ENCODE results near the gene CDH12.

The CDH12 gene

GRCh38 chr5:22678886-22679285, 174.3 kb downstream of the CDH12 start:
- TF ChIP-seq ZBTB7A (IDR thresholded peaks at IDR 0.05; ENCODE audit: low read depth) (no peak), EP300 (IDR thresholded peaks at IDR 0.05; ENCODE audit: borderline replicate concordance) (no peak), FOXM1 (IDR thresholded peaks at IDR 0.05; ENCODE audit: borderline replicate concordance, low read depth) (no peak), TCF12 (IDR thresholded peaks at IDR 0.05; ENCODE audit: low read depth) (no peak), CREB1 (IDR thresholded peaks at IDR 0.05; ENCODE audit: low read depth) (no peak)
- TF ChIP-seq, protein P1, sequence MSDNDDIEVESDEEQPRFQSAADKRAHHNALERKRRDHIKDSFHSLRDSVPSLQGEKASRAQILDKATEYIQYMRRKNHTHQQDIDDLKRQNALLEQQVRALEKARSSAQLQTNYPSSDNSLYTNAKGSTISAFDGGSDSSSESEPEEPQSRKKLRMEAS (IDR thresholded peaks at IDR 0.05), result no peak

- no peak for TF ChIP-seq FOXM1 (IDR thresholded peaks at IDR 0.05; ENCODE audit: borderline replicate concordance, low read depth)
- TF ChIP-seq EP300 (IDR thresholded peaks at IDR 0.05; ENCODE audit: borderline replicate concordance), result no peak
- TF ChIP-seq YY1 (IDR thresholded peaks at IDR 0.05; ENCODE audit: low read depth), result no peak
- no peak for TF ChIP-seq RAD21 (IDR thresholded peaks at IDR 0.05; ENCODE audit: low read depth)
- no peak for TF ChIP-seq NFIC (IDR thresholded peaks at IDR 0.05)
- TF ChIP-seq EGR1 (IDR thresholded peaks at IDR 0.05), result no peak
Measured at GRCh38 chr5:22673131-22673530, 180.0 kb downstream of the CDH12 start.

DNA sequence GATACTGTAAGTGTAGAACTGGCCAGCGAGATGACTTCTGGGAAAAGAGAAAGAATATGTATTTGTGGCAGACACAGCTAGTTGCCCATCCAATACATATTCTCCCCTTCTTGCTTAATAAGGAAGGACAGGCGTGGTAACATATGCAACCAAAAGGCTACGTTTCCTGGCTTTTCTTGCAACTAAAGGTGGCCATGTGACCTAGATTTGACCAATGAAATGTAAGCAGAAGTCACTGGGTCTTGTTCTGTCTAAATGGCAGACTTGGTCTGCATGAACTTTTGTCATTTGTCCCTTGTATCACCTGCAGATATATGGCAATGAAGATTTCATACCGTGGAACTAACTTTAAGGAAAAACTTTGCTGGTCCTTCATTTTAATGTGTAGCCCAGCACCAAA, 183.8 kb downstream of the CDH12 start:
- peak; percentile 49 for TF ChIP-seq USF1 (IDR thresholded peaks at IDR 0.05)
- TF ChIP-seq, protein P1 (IDR thresholded peaks at IDR 0.05), result no peak
- no peak for TF ChIP-seq RAD21 (IDR thresholded peaks at IDR 0.05; ENCODE audit: low read depth)
- TF ChIP-seq CEBPB (IDR thresholded peaks at IDR 0.05), result no peak
- TF ChIP-seq, protein P2, sequence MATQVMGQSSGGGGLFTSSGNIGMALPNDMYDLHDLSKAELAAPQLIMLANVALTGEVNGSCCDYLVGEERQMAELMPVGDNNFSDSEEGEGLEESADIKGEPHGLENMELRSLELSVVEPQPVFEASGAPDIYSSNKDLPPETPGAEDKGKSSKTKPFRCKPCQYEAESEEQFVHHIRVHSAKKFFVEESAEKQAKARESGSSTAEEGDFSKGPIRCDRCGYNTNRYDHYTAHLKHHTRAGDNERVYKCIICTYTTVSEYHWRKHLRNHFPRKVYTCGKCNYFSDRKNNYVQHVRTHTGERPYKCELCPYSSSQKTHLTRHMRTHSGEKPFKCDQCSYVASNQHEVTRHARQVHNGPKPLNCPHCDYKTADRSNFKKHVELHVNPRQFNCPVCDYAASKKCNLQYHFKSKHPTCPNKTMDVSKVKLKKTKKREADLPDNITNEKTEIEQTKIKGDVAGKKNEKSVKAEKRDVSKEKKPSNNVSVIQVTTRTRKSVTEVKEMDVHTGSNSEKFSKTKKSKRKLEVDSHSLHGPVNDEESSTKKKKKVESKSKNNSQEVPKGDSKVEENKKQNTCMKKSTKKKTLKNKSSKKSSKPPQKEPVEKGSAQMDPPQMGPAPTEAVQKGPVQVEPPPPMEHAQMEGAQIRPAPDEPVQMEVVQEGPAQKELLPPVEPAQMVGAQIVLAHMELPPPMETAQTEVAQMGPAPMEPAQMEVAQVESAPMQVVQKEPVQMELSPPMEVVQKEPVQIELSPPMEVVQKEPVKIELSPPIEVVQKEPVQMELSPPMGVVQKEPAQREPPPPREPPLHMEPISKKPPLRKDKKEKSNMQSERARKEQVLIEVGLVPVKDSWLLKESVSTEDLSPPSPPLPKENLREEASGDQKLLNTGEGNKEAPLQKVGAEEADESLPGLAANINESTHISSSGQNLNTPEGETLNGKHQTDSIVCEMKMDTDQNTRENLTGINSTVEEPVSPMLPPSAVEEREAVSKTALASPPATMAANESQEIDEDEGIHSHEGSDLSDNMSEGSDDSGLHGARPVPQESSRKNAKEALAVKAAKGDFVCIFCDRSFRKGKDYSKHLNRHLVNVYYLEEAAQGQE (IDR thresholded peaks at IDR 0.05; ENCODE audit: low read depth), result no peak
- no peak for TF ChIP-seq EP300 (IDR thresholded peaks at IDR 0.05; ENCODE audit: borderline replicate concordance)
- no peak for TF ChIP-seq YY1 (IDR thresholded peaks at IDR 0.05; ENCODE audit: low read depth)

- no peak for TF ChIP-seq RAD21 (IDR thresholded peaks at IDR 0.05; ENCODE audit: low read depth)
- TF ChIP-seq YY1 (IDR thresholded peaks at IDR 0.05; ENCODE audit: low read depth), result no peak
- no peak for TF ChIP-seq CEBPB (IDR thresholded peaks at IDR 0.05)
- TF ChIP-seq, protein P2 (IDR thresholded peaks at IDR 0.05; ENCODE audit: low read depth), result no peak
- no peak for TF ChIP-seq TCF12 (IDR thresholded peaks at IDR 0.05; ENCODE audit: low read depth)
- no peak for TF ChIP-seq TEAD4 (IDR thresholded peaks at IDR 0.05)
- TF ChIP-seq, protein P1 (IDR thresholded peaks at IDR 0.05), result no peak
- TF ChIP-seq USF1 (IDR thresholded peaks at IDR 0.05), result no peak
Measured at GRCh38 chr5:22665801-22666200, 187.3 kb downstream of the CDH12 start.

GRCh38 chr5:22663134-22663533, 190.0 kb downstream of the CDH12 start:
- TF ChIP-seq ZBTB7A (IDR thresholded peaks at IDR 0.05; ENCODE audit: low read depth) (no peak), FOXM1 (IDR thresholded peaks at IDR 0.05; ENCODE audit: borderline replicate concordance, low read depth) (no peak), CEBPB (IDR thresholded peaks at IDR 0.05) (no peak), NFIC (IDR thresholded peaks at IDR 0.05) (no peak), YY1 (IDR thresholded peaks at IDR 0.05; ENCODE audit: low read depth) (no peak), TEAD4 (IDR thresholded peaks at IDR 0.05) (no peak), USF1 (IDR thresholded peaks at IDR 0.05) (no peak), TCF12 (IDR thresholded peaks at IDR 0.05; ENCODE audit: low read depth) (no peak), RAD21 (IDR thresholded peaks at IDR 0.05; ENCODE audit: low read depth) (no peak)

DNA sequence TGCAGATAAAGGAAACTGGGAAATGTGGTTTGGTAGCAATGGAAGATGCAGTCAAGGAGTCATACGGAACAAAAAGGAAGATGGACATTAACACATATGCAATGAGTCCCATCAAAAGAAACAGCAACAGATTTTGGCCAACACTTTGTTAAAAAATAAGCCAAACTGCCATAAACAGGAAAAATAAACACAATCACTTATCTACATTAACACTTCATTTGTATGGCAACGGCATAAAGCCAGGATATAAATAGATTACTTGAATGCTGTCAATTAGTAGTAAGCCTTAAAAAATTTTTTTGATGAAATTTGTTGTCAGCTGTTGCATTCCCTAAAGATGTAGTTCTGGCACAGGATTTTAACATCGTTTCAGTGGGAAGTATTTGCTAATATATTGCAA, 190.8 kb downstream of the CDH12 start:
- no peak for TF ChIP-seq FOXM1 (IDR thresholded peaks at IDR 0.05; ENCODE audit: borderline replicate concordance, low read depth)
- no peak for TF ChIP-seq USF1 (IDR thresholded peaks at IDR 0.05)
- no peak for TF ChIP-seq YY1 (IDR thresholded peaks at IDR 0.05; ENCODE audit: low read depth)
- no peak for TF ChIP-seq EGR1 (IDR thresholded peaks at IDR 0.05)
- TF ChIP-seq EP300 (IDR thresholded peaks at IDR 0.05; ENCODE audit: borderline replicate concordance), result no peak
- no peak for TF ChIP-seq CREB1 (IDR thresholded peaks at IDR 0.05; ENCODE audit: low read depth)
- no peak for TF ChIP-seq TEAD4 (IDR thresholded peaks at IDR 0.05)
- no peak for TF ChIP-seq ZBTB7A (IDR thresholded peaks at IDR 0.05; ENCODE audit: low read depth)
- TF ChIP-seq CEBPB (IDR thresholded peaks at IDR 0.05), result no peak
- TF ChIP-seq RAD21 (IDR thresholded peaks at IDR 0.05; ENCODE audit: low read depth), result no peak
- TF ChIP-seq TCF12 (IDR thresholded peaks at IDR 0.05; ENCODE audit: low read depth), result no peak
- no peak for TF ChIP-seq TAF1 (IDR thresholded peaks at IDR 0.05; ENCODE audit: low read depth)
- TF ChIP-seq, protein P2 (IDR thresholded peaks at IDR 0.05; ENCODE audit: low read depth), result no peak
